ENCODE data around the gene SBK3.

GRCh38 chr19:55520691-55521292, 24.6 kb downstream of the SBK3 start:
- TF ChIP-seq CSDC2 (CRISPR knock-in tag; IDR thresholded peaks at IDR 0.05) (no peak), TCF4 (CRISPR knock-in tag; IDR thresholded peaks at IDR 0.05; ENCODE audit: borderline replicate concordance) (no peak), ZNF565 (CRISPR knock-in tag; conservative IDR thresholded peaks at IDR 0.05; ENCODE audit: low read depth) (no peak), POU6F1 (CRISPR knock-in tag; IDR thresholded peaks at IDR 0.05; ENCODE audit: borderline replicate concordance, low read depth) (no peak), ZFP3 (CRISPR knock-in tag; IDR thresholded peaks at IDR 0.05) (no peak), RARB (CRISPR knock-in tag; IDR thresholded peaks at IDR 0.05) (no peak), PPARA (CRISPR knock-in tag; IDR thresholded peaks at IDR 0.05; ENCODE audit: borderline replicate concordance) (no peak), CSRNP3 (CRISPR knock-in tag; IDR thresholded peaks at IDR 0.05) (no peak), ZC3H10 (CRISPR knock-in tag; IDR thresholded peaks at IDR 0.05) (no peak), OSR1 (CRISPR knock-in tag; IDR thresholded peaks at IDR 0.05) (no peak)

All from SK-N-SH treated with all-trans-retinoic acid at 6 μM for 48 hours (cell line).